Measurements from ENCODE around the gene KCNK5. TPM values are rescaled to one million over a fixed set of nuclear protein-coding genes. Genes with fewer than 3 reads are reported as not detected.

The KCNK5 gene
- total RNA-seq, 2 experiments from 2014 or later = 8.6 to 9.2 TPM

DNA sequence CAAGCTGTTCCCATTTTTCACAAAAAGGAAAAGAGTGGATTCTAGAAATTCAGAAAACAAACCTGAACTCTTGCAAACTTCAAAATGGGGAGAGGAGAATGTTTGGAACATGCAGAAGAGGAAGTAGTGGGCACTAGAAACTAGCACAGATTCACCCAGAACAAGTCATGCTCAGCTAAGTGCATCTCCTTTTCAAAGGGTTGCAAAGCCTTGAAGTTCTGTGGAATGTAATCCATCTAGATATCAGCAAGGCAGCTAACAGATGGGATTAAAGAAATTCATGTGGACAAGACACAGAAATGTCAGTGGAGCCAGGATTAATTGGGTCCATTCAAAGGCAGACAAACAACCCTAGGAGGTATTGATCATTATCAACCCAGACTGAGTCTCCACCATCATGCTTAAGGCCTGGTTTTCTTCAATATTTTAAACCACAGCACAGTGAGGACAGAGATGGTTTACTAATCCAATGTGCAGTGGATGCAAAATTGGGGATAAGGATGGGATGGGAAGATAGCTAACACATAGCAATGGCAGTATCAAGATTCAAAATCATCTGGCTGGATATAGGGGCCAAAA, 31.3 kb downstream of the KCNK5 start:
- POLR2A ChIA-PET = interaction anchor here (0.9 to 1.0 kb wide), 2 partner anchors 9 to 19 kb away, joined by 3 read pairs; no protein-coding TSS in a partner anchor
- H3K9me3 Mint-ChIP-seq = no peaks in the 10 kb centered on the region

DNA sequence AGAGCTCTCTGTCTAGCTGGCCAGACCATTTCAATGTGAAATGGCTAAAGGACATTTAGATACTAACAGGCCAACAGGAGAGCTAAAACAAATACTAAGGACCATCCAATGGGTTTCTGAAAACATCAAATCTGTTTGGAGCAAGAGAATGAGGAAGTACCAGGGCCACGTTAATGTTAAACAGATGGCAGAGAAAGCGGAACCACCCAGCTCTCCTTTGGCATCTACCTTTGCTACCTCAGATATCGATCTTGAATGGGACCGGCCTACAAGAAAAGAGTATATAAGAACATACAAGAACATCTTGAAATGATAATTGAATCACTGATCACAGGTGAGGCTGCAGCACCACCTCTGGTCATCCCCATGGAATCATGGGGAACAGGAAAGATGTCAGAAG, 31.8 kb downstream of the KCNK5 start:
- Mint-ChIP-seq H3K36me3 (ENCODE audit: low read depth) (peaks cover 14% of the 10 kb centered on the region), H3K9me3 (no peaks in the 10 kb centered on the region), H3K4me3 (no peak overlapping the region), H3K4me1 (no peaks in the 10 kb centered on the region), H3K27me3 (no peaks in the 10 kb centered on the region), H3K27ac (no peak overlapping the region)
- ChIA-PET CTCF (interaction anchor here (2.1 kb wide), 1 partner anchor 105 kb away, joined by 6 read pairs; no protein-coding TSS in a partner anchor), POLR2A (interaction anchor here (0.9 to 1.0 kb wide), 2 partner anchors 10 to 19 kb away, joined by 3 read pairs; no protein-coding TSS in a partner anchor)
- no peak for DNase-seq

More for the DNA sequence above, 31.3 kb downstream of the KCNK5 start:
- CTCF ChIA-PET = interaction anchor here (2.1 kb wide), 1 partner anchor 105 kb away, joined by 6 read pairs; no protein-coding TSS in a partner anchor
- no peak overlapping the region for H3K4me3 Mint-ChIP-seq
- DNase-seq = no peak
- peaks cover 2% of the 10 kb centered on the region for H3K4me1 Mint-ChIP-seq
- H3K36me3 Mint-ChIP-seq (ENCODE audit: low read depth) = peaks cover 14% of the 10 kb centered on the region
- H3K27me3 Mint-ChIP-seq = no peaks in the 10 kb centered on the region
- H3K27ac Mint-ChIP-seq = no peak overlapping the region

DNA sequence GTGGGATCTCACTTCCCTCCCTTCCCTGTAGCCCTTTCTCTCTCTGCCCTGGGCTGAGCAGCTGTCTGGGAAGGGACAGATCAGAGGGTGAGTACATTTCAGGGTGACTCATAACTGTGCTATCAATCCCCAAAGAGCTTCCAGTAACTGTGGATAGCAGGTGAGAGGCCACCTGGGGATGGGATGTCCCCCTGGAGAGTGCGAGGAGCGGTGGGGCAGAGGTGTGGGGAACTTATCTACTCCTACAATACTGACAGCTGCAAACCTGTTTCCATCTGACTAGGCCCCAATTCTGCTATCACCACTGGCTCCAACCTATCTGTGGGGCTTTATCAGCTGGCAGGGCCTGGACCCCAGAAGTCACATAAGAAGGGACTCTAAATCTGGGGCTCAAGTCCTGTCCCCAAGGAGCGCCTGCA, 32.6 kb downstream of the KCNK5 start:
- Mint-ChIP-seq H3K4me3 (no peak overlapping the region), H3K9me3 (no peaks in the 10 kb centered on the region), H3K27me3 (no peaks in the 10 kb centered on the region), H3K36me3 (ENCODE audit: low read depth) (peaks cover 14% of the 10 kb centered on the region), H3K4me1 (no peaks in the 10 kb centered on the region), H3K27ac (no peak overlapping the region)
- CTCF ChIA-PET = interaction anchor here (2.1 kb wide), 1 partner anchor 106 kb away, joined by 6 read pairs; no protein-coding TSS in a partner anchor
- no peak for DNase-seq
- POLR2A ChIA-PET = no interaction called here

DNA sequence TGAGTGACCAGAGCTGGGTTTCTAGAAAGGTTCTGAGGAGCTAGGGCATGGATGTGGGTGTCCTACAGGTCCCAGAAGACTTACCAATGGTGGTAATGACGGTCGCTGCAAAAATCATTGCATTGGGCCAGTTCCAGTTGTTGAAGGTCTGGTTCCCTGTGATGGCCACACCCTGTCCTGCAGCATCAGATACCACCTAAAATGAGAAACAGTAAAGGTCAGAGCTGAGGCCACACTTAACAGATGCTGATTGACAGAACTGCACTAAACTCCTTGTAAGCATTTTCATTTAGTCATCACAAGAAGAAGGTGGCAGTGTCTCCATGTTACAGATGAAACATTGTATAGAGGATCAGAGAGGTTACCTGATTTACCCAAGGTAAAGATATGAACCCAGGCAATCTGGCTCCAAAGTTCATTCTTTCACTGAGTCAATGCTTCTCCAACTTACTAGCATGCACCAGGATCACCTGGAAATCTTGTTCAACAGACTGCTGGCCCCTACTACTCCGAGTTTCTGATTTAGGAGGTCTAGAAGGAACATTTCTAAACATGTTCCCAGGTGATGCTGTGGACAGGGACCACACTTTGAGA, 33.4 kb downstream of the KCNK5 start:
- Mint-ChIP-seq H3K4me1 (no peaks in the 10 kb centered on the region), H3K9me3 (no peaks in the 10 kb centered on the region), H3K27me3 (no peaks in the 10 kb centered on the region), H3K27ac (no peak overlapping the region), H3K4me3 (no peak overlapping the region), H3K36me3 (ENCODE audit: low read depth) (peaks cover 14% of the 10 kb centered on the region)
- ChIA-PET POLR2A (no interaction called here), CTCF (interaction anchor here (2.1 kb wide), 1 partner anchor 107 kb away, joined by 6 read pairs; no protein-coding TSS in a partner anchor)
- DNase-seq = no peak

DNA sequence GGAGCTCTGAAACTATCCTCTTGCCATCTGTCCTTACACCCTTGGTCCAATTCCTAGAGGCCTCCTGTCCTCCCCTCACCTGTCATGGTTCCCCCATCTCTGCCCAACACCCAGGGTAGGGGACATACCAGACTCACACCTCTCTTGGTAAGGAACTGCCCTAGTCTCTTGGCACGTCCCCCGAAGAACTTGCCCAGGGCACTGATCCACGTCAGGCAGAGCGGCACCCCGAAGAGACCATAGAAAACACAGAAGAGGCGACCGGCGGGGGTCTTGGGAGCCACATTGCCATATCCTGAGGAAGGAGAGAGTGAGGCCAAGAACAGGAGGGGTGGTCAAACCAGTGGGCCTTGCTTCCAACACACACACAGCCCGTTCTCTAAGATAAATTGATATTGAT, 34.8 kb downstream of the KCNK5 start:
- no peak overlapping the region for H3K27ac Mint-ChIP-seq
- no peaks in the 10 kb centered on the region for H3K27me3 Mint-ChIP-seq
- ChIA-PET POLR2A (no interaction called here), CTCF (no interaction called here)
- H3K9me3 Mint-ChIP-seq = no peaks in the 10 kb centered on the region
- DNase-seq = no peak
- H3K4me3 Mint-ChIP-seq = no peak overlapping the region
- H3K36me3 Mint-ChIP-seq (ENCODE audit: low read depth) = peaks cover 14% of the 10 kb centered on the region
- H3K4me1 Mint-ChIP-seq = no peaks in the 10 kb centered on the region

DNA sequence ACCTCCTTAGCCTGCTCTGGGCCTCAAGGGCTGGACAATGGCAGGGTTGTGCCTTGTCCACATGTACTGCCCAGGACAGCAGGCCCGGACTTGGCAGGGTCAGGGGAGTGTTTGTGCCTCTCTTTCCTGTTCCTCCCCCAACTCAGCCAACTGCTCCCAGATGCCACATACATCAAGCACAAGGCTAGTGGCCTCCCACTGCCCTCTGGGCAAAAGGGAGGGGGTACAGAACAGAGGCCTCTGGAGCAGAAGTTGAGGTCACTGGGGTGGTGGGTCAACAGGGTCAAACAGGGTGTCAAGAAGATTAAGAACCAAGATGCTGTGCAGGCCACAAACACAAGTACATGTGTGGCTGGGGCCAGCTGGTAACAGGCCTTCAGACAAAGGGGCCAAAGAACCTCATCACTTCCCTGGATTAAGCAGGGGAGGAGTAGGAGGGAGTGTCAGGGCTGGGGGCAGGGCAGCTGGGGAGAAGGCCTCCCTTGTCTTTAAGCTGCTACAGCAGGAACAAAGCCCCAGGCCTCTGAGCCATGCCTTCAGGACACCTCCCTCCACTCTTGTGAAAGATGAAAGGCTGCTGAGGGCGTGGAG, 36.0 kb downstream of the KCNK5 start:
- Mint-ChIP-seq H3K36me3 (ENCODE audit: low read depth) (peaks cover 18% of the 10 kb centered on the region), H3K9me3 (no peaks in the 10 kb centered on the region), H3K27ac (no peak overlapping the region), H3K4me3 (no peak overlapping the region), H3K27me3 (no peaks in the 10 kb centered on the region), H3K4me1 (peaks cover 7% of the 10 kb centered on the region)
- CTCF ChIA-PET = no interaction called here
- POLR2A ChIA-PET = no interaction called here
- no peak for DNase-seq

DNA sequence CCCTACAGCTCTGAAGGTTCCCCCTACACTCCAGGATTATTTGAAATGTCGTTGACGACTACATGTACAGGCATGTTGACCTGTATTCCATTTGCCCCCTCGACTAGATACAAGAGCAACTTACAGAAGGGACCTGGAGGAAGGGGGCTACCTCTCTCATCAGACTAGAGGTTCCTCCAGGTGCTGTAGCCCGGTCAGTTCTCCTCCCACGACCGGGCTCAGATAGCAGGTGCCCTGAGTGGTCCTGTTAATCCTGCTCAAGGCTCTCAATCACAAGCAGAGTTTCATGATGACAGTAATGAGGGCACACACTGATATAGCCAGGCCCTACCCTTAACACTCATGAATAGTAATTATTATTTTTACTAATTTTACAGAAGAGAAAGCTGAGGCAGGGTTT, 36.5 kb downstream of the KCNK5 start:
- POLR2A ChIA-PET = no interaction called here
- CTCF ChIA-PET = interaction anchor here (0.8 to 1.1 kb wide), 2 partner anchors 10 to 110 kb away, joined by 3 to 4 read pairs; no protein-coding TSS in a partner anchor
- Mint-ChIP-seq H3K36me3 (ENCODE audit: low read depth) (peaks cover 18% of the 10 kb centered on the region), H3K27me3 (no peaks in the 10 kb centered on the region), H3K27ac (no peak overlapping the region), H3K4me1 (peaks cover 8% of the 10 kb centered on the region), H3K9me3 (no peaks in the 10 kb centered on the region), H3K4me3 (no peak overlapping the region)
- no peak for DNase-seq

DNA sequence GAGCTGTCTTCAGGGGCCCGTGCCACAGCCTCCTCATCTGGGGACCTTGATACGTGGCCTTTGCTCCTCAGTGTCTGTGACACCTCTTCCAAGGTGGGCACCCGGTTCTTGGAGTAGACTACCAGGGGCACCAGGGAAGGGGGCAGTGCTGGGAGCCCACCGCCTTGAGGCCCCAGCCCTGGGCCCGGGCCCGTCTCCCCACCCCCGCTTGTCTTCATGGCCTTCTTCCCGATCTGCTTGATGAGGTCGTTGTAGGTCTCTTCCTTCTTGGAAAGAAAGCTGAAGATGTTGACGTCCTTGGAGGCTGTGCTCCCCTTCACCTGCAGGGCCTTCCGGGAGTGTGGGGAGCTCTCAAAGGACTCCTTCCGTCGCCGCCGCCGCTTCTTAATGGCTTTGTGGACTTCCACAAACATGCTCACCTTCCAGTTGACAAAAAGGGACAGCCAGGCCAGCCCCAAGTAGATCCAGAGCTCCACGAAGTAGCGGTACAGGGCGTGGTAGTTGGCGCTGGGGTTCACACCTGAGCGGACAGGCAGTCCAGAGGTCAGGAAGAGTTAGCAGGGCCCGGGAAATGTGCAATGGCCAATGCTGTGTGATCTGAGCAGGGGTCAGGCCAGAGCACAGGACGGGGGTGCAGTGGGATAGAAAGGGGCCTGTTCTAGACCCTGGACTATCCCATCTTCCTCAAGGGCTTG, 37.9 kb downstream of the KCNK5 start:
- Mint-ChIP-seq H3K36me3 (ENCODE audit: low read depth) (peaks cover 18% of the 10 kb centered on the region), H3K9me3 (no peaks in the 10 kb centered on the region), H3K4me3 (no peak overlapping the region), H3K27me3 (no peaks in the 10 kb centered on the region), H3K4me1 (peaks cover 9% of the 10 kb centered on the region), H3K27ac (no peak overlapping the region)
- DNase-seq = no peak
- CTCF ChIA-PET = interaction anchor here (1.8 to 2.1 kb wide), 2 partner anchors 111 to 114 kb away, joined by 7 to 13 read pairs; no protein-coding TSS in a partner anchor
- POLR2A ChIA-PET = no interaction called here

DNA sequence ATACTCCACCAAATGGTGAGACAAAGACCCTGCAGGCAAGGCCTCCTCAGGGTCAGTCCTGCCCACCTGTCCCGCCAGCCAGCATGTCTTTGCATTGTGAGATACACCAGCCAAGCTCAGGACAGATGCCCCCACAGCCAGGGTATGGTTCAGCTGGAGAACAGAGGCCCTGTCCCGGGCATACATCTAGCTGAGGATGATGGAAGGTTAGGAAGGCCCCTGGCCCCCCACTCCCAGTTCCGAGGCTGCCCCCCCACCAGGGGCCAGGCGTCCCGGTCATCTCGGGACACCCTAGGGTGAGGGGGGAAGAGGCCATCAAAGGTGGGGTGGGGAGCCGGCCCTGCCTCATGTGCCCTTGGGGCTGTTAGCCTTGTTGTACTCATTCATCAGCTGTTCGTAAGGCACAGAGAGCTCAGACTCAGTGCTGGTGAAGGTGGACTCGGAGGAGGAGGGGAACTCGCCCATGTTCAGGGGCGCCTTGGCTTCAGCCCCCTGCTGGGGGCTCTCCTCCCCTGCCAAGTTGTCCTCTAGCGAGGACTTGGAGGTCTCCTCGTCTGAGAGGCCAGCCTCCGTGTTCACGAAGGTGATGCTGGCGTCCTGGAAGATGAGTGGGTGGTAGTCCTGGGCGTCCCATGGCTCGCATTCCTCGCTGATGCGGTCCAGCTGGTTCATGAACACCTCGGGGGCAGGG, 38.6 kb downstream of the KCNK5 start:
- CTCF ChIA-PET = interaction anchor here (0.7 to 2.1 kb wide), 4 partner anchors 27 to 115 kb away, joined by 3 to 13 read pairs (median 6); no protein-coding TSS in a partner anchor
- Mint-ChIP-seq H3K36me3 (ENCODE audit: low read depth) (peaks cover 18% of the 10 kb centered on the region), H3K9me3 (no peaks in the 10 kb centered on the region), H3K4me1 (peaks cover 9% of the 10 kb centered on the region), H3K27ac (no peak overlapping the region), H3K4me3 (no peak overlapping the region), H3K27me3 (no peaks in the 10 kb centered on the region)
- POLR2A ChIA-PET = no interaction called here
- no peak for DNase-seq

DNA sequence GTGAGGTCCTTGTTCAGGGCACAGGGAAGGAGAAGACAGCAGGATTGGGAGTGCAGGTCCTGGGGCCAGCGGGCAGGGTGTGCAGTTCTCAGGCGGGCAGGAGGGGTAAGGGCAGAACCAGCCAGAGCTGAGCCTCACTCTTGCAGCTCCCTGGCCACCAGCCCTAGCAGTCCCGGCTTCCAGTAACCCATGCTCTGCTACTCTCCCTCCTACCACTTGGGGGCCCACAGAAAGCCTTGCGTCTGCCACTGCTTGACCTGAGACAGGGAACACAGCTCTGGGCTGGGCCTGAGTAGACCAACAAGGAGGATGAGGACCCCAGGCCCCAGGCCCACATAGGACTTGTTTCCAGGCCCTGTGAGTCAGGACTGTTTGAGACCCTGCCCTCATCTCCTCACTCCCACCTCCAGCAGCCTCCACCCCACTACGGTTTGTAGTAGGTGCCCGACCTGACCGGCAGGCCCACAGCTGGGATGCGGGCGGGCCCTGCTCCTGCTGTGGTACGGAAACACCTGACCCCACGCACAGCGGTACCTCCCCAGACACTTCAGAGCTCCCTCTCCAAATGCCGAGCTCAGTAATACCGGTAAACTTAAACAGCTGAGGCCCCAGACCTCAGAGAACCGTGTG, 39.2 kb downstream of the KCNK5 start:
- ChIA-PET CTCF (interaction anchor here (0.7 to 2.1 kb wide), 4 partner anchors 28 to 116 kb away, joined by 3 to 13 read pairs (median 6); no protein-coding TSS in a partner anchor), POLR2A (no interaction called here)
- no peak overlapping the region for H3K4me3 Mint-ChIP-seq
- H3K9me3 Mint-ChIP-seq = no peaks in the 10 kb centered on the region
- DNase-seq = no peak
- H3K36me3 Mint-ChIP-seq (ENCODE audit: low read depth) = peaks cover 18% of the 10 kb centered on the region
- H3K4me1 Mint-ChIP-seq = peaks cover 9% of the 10 kb centered on the region
- H3K27ac Mint-ChIP-seq = no peak overlapping the region
- H3K27me3 Mint-ChIP-seq = no peaks in the 10 kb centered on the region

DNA sequence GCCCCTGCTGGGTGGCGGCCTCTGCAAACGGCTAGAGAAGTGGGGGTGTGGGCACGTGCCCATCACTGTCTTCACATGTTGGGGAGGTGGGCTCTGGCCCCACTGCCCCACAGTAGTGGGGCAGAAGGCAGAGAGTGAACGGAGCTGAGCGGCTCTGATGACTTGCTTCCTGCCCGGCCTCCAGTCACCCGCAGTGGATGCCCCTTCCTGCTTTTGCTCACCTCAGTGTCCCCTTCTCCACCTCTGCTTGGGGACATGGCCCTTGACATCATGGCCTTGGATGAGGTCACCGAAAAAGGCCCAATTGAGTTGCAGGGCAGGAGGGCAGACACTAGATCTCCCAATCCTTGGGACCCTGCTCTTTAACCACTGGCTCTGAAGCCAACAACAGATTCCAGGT, 40.1 kb downstream of the KCNK5 start:
- H3K36me3 Mint-ChIP-seq (ENCODE audit: low read depth) = peaks cover 11% of the 10 kb centered on the region
- no peak overlapping the region for H3K27ac Mint-ChIP-seq
- POLR2A ChIA-PET = no interaction called here
- peaks cover 9% of the 10 kb centered on the region for H3K4me1 Mint-ChIP-seq
- CTCF ChIA-PET = interaction anchor here (2.1 kb wide), 1 partner anchor 113 kb away, joined by 13 read pairs; no protein-coding TSS in a partner anchor
- H3K27me3 Mint-ChIP-seq = no peaks in the 10 kb centered on the region
- no peak for DNase-seq
- H3K4me3 Mint-ChIP-seq = no peak overlapping the region
- H3K9me3 Mint-ChIP-seq = no peaks in the 10 kb centered on the region

DNA sequence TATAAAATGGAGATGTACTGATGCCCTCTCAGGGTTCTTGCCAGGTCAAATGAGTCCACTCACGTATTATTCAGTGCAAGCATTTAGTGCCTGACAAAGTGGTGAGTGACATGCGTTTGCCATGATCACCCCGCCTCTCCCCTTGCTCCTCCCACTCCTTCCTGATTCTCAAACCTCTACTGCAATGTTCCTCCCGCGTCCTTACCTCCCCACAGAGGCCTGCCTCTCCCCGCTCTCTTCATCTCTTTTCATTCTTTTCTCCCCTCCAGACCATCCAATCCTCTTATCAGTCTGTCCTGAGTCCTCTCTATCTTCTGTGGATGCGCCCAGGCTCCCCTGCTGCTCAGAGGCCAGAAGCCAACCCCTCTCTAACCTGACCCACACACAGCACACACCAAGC, 40.7 kb downstream of the KCNK5 start:
- H3K27me3 Mint-ChIP-seq = no peaks in the 10 kb centered on the region
- H3K4me1 Mint-ChIP-seq = peaks cover 9% of the 10 kb centered on the region
- H3K36me3 Mint-ChIP-seq (ENCODE audit: low read depth) = peaks cover 7% of the 10 kb centered on the region
- H3K9me3 Mint-ChIP-seq = no peaks in the 10 kb centered on the region
- peak overlapping the region; percentile 22 for H3K27ac Mint-ChIP-seq
- DNase-seq = no peak
- CTCF ChIA-PET = no interaction called here
- no peak overlapping the region for H3K4me3 Mint-ChIP-seq
- POLR2A ChIA-PET = no interaction called here

Data from activated CD4-positive, alpha-beta memory T cell treated with anti-CD3 and anti-CD28 coated beads, Interleukin-2, amount 10 ng/mL, durations not matched to agents 7 days and 5 days (primary cell).